Embryonic facial prominence (tissue), 1 donor: Measurements from ENCODE around the gene NTRK2.

Experiments used
- DNase-seq: peaks from one replicate; pipeline ENCODE4 v3.0.0-alpha.2; 2016; ENCODE audit errors: extremely low spot score

NTRK2 gene

GRCh38 chr9:84974855-84975254 lies 305.3 kb downstream of the NTRK2 start:
- DNase-seq, result no peak

GRCh38 chr9:84975926-84976325 lies 306.4 kb downstream of the NTRK2 start:
- no peak for DNase-seq

- DNase-seq, result no peak
Measured at GRCh38 chr9:84978661-84979060, 309.1 kb downstream of the NTRK2 start.

DNA sequence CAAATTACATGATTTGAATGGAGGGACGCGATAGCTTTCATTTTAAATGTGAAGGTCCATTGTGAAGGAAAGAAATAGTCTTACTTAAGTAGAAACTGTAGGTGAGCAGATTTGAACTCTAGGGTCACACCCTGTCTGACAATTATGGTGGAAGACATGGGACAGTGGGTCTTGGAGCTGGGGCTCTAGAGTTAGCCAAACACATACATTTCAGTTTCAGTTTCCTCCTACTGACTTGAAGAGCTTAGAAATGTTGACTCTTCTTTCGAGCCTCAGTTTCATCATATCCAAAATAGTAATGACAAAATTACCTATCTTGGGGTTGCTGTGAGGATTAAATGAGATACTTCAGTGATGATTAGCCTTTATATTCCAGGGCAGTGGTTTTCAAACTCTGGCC lies 314.2 kb downstream of the NTRK2 start:
- DNase-seq, result no peak

- no peak for DNase-seq
Measured at GRCh38 chr9:84988621-84989020, 319.1 kb downstream of the NTRK2 start.

- DNase-seq, result no peak
Measured at GRCh38 chr9:84990416-84990815, 320.9 kb downstream of the NTRK2 start.

GRCh38 chr9:84990850-84991513 lies 321.5 kb downstream of the NTRK2 start:
- DNase-seq, result no peak

- DNase-seq, result no peak
Measured at GRCh38 chr9:84991514-84991870, 322.0 kb downstream of the NTRK2 start.

DNA sequence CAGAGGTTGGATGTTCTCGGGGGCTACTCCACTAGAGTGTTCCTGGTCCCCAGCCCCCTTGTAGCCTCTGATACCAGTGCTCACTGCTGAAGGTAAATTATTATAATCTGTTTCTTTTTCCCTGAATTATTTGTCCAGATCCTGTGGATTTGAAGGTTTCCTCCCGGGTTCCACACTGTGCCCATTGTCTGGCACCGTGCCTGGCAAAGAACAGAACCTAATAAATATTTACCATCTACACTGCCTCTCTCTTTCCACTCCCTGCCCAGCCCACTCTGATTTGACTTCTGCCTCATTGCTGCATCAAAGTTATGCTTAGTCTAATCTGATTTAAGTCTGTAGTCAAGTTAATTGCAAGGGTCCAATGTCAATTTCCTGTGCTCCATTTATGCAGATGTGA lies 322.9 kb downstream of the NTRK2 start:
- no peak for DNase-seq

- DNase-seq, result no peak
Measured at GRCh38 chr9:84993105-84993504, 323.6 kb downstream of the NTRK2 start.

GRCh38 chr9:84996029-84996428 lies 326.5 kb downstream of the NTRK2 start:
- no peak for DNase-seq

DNA sequence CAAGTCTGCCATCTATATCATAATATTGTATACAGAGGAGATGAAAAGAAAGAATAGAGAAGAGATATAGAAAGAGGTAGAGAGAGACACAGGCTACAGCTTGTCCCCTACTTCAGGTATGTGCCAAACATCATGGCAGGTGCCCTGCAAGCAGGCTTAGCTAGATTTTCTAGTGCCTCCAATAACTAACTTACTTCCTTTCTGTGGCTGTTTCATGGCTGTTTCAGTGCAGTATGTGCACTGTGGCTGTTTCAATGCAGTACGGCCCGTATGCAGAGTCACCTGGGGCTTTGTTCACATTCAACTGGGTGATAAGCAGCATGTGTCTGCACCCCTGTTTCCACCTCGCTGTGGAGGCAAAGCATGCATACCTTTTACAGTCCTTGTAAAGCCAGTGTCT lies 327.2 kb downstream of the NTRK2 start:
- no peak for DNase-seq

GRCh38 chr9:84997472-84997871 lies 327.9 kb downstream of the NTRK2 start:
- DNase-seq, result no peak

GRCh38 chr9:84998639-84999038 lies 329.1 kb downstream of the NTRK2 start:
- DNase-seq, result no peak

DNA sequence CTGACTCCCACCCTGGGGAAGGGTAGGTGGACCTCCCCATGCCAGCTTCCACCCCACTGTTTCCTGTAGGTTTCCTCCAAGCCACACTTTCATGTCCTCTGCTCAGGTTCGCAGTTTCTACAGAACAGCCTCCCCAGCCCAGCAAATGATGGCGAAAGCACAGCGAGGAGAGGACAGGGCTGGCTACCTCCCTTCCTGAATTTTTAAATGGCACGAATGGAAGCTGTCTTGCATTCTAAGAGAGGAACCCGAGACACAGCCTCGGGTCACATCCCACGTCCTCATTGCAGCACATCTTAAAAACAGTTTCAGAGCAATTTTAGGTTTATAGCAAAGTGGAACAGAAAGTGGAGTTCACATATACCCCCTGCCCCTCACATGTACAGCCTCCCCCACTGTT lies 330.3 kb downstream of the NTRK2 start:
- no peak for DNase-seq

DNA sequence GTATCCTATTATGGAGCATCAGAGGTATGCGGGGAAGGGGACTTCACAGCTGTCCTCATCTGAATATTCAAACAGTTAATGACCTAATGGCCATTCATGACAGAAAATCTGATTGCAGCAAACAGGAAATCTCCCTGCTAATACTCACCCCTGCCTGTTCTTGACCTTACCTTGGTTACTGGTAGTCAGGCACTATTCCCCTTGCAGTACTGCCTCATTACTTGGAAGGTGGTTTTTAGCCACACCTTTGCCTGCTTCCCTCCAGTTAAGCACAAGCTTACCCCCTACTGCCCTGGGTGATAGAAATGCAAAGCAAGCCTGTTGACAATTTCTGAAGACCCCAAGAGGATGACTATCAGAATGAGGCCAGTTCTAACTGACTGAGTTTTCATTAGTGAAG lies 332.4 kb downstream of the NTRK2 start:
- no peak for DNase-seq

- DNase-seq, result no peak
Measured at GRCh38 chr9:85004818-85005413, 335.4 kb downstream of the NTRK2 start.

DNA sequence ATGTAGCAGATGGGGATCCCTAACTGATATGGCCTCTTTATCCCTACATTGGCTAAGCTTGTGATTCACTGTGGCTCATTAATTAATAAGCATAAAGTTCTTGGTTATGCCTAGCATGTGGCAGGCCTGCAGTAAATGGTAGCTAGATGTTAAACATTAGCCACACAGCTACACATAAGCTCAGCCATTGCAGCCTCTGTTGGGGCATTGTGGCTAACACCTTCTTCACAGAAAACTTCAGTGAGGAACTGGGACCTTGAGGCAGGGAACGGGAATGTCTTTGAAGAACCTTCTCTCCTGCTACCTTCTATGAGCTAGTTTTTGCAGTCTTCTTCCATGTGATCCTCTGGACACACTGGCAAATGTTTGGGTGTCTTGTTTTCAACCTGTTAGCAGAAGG lies 338.2 kb downstream of the NTRK2 start:
- DNase-seq, result no peak

DNA sequence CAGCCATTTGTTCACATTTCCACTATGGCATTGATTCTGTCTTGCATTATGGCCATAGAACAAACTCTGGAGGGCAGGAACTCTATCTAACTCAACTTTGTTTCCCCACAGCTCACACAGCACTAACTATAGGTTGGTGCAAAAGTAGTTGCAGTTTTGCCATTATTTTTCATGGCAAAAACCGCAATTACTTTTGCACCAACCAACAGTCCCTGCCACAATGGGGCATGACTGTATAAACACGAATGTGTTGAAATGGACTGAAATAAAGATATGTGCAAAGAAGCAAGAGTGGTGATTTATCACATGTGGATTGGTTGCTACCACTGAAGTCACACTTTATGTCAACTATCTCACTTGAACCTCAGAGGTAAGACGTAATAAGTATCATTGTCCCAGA lies 338.7 kb downstream of the NTRK2 start:
- no peak for DNase-seq

- DNase-seq, result no peak
Measured at GRCh38 chr9:85009251-85009650, 339.7 kb downstream of the NTRK2 start.

GRCh38 chr9:85013703-85014102 lies 344.2 kb downstream of the NTRK2 start:
- no peak for DNase-seq

- DNase-seq, result no peak
Measured at GRCh38 chr9:85014292-85014691, 344.8 kb downstream of the NTRK2 start.

GRCh38 chr9:85016384-85017006 lies 347.0 kb downstream of the NTRK2 start:
- DNase-seq, result no peak

DNA sequence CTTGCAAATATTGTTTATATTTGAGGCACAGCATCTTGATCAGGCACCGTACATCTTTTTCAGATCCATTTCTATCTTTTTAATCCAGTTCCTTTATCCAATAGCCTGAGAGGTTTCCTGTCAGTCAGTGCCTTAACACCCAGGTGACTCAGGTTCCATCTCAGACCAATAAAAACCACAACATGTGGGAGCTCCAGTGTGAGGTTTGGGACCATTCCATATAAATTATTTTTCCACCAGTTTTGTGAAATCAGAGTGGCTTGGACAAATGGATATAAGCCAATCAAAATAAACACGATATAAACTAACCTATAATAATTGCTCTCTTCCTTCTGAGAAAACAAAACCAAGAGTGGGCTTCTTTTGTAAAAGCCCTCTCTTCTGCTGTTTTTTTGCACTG lies 351.3 kb downstream of the NTRK2 start:
- no peak for DNase-seq
